HG03196 (cell line): ENCODE measurements around the gene CLC.
"Not testable (repeated sequence)": the region's sequence is repeated elsewhere in the genome, so short reads cannot be mapped to it uniquely, and the experiment has no call there.

Experiments
- ATAC-seq: cut with Tn5 transposase; IDR thresholded peaks from one replicate; pipeline ENCODE4 v1.9.1; 2021; ENCODE audit not compliant: unreplicated experiment

CLC gene

DNA sequence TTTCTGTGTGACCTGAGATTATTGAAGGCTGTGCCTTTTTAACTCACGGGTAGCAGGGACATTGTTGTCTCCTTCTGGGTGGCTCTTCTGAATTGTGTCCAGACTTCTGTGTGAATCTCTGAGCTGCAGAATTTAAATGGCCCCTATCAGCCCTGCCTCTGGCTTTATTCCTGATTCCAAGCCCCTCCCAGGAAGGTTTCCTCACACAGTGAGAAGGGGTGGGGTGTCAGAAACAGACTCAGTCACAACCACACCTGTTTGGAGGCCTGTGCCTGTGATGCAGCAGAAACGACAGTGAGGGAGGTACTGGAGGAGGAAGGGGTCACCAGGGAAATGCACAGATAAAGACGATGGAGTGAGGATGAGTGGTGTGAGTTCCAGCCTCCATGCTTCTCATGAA, at the start of gene CLC:
Gene CLC (minus strand): TSS at position 139 of the 400 bp plus-strand sequence. CDS start 77 bp downstream, at position 62.
- ATAC-seq, result no peak

- ATAC-seq, result no peak
Measured at GRCh38 chr19:39780894-39781293, 43.1 kb upstream of the CLC start.

DNA sequence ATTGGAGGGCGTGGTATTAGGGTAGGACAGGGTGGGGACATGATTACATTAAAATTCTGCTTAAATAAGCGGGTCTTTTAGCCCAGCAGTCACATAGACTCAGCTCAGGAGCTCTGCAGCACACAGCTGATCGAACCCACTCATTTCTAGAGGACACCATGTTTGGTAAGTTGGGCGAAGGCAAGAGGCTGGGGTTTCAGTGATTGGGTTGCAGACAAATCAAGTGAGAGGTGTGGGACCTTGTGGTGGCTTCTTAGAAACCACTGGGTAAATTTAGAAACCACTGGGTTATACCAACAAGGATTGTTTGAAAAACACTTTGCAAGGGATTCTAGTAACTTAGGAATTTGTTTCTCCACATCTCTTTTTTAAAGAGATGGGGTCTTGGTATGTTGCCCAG, 40.9 kb upstream of the CLC start, which contains the start of gene LEUTX:
Gene LEUTX (plus strand): TSS at position 92 of the 400 bp plus-strand sequence. CDS start 67 bp downstream, at position 159.
- no peak for ATAC-seq

- no peak for ATAC-seq
Measured at GRCh38 chr19:39768786-39769185, 31.0 kb upstream of the CLC start.

- no peak for ATAC-seq
Measured at GRCh38 chr19:39768334-39768733, 30.5 kb upstream of the CLC start.

DNA sequence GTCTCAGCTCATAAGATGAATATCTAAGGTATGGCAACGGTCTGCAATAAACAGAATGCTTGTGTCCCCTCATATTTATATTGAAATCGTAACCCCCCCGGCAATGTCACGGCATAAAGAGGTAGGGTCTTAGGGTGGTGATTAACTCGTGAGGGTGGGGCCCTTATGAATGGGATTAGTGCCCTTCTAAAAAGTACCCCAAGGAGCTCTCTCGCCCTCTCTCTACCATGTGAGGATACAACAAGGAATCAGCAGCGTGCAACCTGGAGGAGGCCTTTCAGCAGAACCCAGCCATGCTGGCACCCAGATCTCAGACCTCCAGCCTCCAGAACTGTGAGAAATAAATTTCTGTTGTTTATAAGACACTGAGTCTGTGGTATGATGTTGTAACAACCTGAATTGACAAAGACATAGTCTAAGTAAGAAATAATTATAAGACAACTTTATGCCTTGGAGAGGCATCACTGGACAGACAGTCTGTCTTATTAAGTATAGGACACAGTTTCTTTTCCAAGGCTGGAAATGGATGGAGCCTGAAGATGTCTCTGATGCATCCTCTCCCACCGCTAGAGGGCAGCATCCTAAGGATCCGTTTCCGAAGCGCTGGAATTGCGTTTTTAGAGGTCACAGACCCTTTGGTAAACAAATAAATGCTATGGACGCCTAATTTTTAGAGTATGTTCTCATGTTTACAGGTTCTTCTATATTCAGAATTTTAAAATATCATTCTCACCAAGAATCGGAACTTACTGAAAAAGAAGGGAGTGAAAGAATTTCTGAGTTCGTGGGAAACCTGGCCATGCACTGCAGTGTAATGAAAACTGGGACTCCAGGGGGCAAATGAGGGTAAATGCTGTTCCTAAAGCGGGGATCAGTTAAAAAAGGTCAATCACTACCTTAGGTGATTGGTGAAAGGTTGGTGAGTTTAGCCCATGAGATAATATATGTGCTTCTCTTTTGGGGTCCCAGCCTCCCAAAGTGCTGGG, 27.6 kb upstream of the CLC start:
- no peak for ATAC-seq

DNA sequence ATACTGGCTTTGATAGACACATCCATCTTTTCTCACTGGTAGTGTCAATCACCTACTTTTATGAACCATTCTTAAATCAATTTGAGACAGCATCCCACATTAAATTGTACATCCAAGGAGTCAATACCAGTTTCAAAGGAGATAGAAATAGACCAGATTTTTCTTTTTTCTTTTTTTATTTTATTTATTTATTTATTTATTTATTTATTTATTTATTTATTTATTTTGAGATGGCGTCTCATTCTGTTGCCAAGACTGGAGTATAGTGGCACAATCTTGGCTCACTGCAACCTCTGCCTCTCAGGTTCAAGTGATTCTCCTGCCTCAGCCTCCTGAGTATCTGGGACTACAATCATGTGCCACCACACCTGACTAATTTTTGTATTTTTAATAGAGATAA, 24.0 kb upstream of the CLC start:
- ATAC-seq, result not testable (repeated sequence)

DNA sequence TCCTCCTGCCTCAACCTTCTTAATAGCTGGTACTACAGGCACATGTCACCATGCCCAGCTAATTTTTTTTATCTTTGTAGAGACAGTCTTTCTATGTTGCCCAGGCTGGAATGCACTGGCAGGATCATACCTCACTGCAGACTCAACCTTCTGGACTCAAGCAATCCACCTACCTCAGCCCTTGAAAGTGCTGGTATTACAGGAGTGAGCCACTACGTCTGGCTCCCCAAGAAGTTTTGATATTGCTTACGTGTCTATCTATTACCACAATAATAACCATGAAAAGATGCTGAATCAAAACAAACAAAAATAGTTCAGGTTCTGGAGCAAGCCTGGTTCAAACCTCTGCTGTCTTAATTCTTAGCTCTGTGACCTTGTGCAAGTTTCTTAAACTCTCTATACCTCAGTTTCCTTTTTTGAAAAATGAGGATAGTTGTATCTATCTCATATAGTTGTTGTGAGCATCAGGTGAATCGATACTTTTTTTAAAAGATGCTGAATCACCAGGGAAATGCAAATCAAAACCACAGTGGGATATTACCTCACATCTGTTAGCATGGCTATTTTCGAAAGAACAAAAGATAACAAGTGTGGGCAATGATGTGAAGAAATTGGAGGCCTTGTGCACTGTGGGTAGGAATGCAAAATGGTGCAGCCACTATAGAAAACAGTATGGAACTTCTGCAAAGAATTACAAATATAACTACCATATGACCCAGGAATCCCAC, 21.8 kb upstream of the CLC start:
- no peak for ATAC-seq

- no peak for ATAC-seq
Measured at GRCh38 chr19:39754971-39755370, 17.1 kb upstream of the CLC start.

DNA sequence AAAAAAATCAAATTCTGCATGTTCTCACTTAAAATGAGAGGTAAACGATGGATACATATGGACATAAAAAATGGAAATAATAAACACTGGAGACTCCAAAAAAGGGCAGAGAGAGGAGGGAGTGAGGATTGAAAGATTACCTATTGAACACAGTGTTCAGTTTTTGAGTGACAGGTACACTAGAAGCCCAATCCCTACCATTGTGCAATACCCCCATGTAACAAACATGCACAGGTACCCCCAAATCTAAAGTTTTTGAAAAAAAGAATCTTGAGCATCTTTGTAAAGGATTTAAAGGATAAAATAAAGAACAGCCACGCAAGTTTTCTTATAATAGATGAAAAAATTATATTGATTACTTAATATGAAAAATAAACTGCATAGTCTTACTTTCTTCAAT, 16.7 kb upstream of the CLC start:
- no peak for ATAC-seq

DNA sequence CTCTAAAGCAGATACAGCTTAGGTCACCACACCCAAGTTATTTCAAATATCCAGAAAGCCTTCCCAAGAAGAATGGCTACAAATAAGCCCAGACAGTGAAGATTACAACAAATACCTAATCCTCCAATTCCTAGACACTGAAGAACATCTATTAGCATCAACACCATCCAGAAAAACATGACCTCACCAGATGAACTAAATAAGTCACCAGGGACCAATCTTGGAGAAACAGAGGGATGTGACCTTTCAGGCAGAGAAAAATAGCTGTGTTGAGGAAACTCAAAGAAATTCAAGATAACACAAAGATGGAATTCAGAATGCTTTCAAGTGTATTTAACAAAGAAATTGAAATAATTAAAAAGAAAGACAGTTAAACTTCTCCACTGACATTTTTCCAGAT, 15.0 kb upstream of the CLC start:
- no peak for ATAC-seq

GRCh38 chr19:39752390-39752789, 14.6 kb upstream of the CLC start:
- no peak for ATAC-seq

DNA sequence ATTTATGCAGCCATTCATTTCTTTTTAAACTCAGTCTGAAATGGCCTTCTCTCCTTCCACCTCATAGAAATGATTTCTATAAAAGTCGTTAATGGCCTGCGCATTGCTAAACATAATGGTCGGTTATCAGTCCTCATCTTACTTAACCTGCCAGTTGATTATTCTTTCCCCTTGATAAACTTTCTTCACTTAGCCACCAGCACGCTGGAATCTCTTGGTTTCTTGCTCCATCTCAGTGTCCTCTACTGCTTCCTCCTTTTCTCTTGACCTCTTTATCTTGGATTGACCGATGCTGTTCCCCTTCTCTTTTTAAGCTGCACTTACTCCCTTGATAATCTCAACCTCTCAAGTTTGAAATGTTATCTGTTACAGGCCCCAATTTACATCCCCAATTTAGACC, 12.2 kb upstream of the CLC start:
- ATAC-seq, result no peak

GRCh38 chr19:39746836-39747529, 9.2 kb upstream of the CLC start:
- ATAC-seq, result no peak

- no peak for ATAC-seq
Measured at GRCh38 chr19:39745643-39746042, 7.8 kb upstream of the CLC start.

- no peak for ATAC-seq
Measured at GRCh38 chr19:39740395-39740794, 2.6 kb upstream of the CLC start.

DNA sequence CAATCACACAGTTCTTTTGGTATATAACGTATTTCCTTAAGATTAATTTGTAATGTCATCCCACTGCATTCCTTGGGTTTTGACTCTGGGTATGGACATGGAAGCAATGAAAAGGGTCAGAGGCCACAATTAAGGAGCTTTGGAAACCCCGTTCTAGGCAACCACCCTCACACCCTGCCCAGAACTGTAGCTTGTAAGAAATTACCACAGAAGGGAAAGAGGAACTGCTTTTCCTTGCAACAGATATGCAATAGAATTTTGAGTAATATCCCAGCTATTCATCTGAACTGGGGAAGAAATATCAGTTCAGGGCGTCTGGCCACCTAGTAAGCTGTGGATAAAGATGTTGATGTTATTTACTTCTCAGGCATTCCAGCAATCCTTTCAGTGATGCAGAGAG, 985 bp upstream of the CLC start:
- no peak for ATAC-seq

- ATAC-seq, result no peak
Measured at GRCh38 chr19:39737351-39737750, 478 bp downstream of the CLC start.

DNA sequence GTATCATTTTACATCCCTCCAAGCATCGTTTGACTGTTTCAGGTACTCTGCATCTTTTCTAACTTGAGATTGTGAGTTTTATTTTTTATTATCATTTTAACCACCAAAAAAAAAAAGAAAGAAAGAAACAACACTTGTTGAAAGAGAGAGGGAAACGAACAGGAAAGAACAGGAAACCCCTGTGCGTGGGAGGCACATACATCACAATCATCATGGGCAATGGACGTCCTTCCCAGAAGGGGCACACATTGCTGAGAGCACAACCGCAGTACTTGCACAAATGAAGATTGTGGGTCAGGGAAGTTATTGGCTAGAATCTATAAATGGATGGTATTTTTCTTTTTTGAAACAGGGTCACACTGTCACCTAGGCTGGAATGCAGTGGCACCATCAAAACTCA, 1.7 kb downstream of the CLC start:
- no peak for ATAC-seq

DNA sequence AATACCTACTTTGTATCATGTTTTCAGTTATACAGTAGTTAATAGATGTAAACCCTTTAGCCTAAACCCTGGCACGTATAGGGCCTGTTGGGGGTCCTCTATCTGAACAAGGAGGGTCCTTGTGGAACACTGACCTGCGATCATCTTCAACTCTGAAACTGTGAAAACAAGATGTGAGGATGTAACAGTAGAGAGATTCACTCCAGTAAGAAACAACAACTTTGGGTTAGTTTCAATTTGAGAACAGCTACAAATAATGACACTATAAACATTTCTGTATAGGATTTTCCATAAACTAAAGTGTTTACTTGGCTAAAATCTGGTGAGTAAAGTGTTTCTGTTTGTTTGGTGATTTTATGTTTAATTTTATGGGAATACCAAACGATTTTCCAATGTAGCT, 2.1 kb downstream of the CLC start:
- ATAC-seq, result no peak

DNA sequence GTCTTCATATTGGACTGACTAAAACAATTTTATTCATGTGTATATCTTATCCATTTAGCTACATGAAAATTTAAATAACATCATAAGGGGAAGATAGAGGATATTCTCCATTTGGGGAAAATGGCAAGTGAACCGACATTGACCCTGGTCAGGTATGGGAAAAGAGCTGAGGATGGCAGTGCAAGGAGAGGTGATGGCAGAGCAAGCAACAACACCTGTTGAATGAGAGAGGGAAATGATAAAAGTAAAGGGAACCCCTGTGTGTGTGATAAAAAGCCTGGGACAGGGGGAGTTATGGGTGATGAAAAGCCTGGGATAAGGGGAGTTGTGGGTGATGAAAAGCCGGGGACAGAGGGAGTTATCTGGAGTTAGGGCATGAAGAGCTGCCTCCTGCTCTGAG, 4.0 kb downstream of the CLC start:
- no peak for ATAC-seq
